GM23248 (cell line): ENCODE results near the gene C22orf31.

Experiments used
- EZH2 ChIP-seq: fragments of 200-600 bp; sonication (generic); IDR thresholded peaks from 2 replicates; pipeline ENCODE4 v1.6.1; 2018; ENCODE audit warnings: antibody characterized with exemption, mild to moderate bottlenecking; ENCODE audit not compliant: insufficient read depth, poor library complexity, severe bottlenecking
- EZH2phosphoT487 ChIP-seq: fragments of 200-600 bp; sonication (generic); IDR thresholded peaks from 2 replicates; pipeline ENCODE4 v1.6.1; 2018; ENCODE audit warnings: antibody characterized with exemption, moderate library complexity, mild to moderate bottlenecking, low read depth; ENCODE audit not compliant: insufficient read depth

GRCh38 chr22:29054251-29054767, 7.3 kb downstream of the C22orf31 start:
- TF ChIP-seq EZH2 (no peak), EZH2phosphoT487 (no peak)
